GM20000 (cell line): ENCODE results near the gene GULP1.

ENCODE experiments used
- DNase-seq: peaks from one replicate; pipeline ENCODE4 v3.0.0; 2012; ENCODE audit warnings: low spot score
- TF ChIP-seq, protein P1 (sequence below): IDR thresholded peaks from 2 replicates; pipeline ENCODE4 v1.5.1; 2012; ENCODE audit warnings: mild to moderate bottlenecking, control low read depth; ENCODE audit errors: extremely low read depth, missing control alignments

Gene GULP1

DNA sequence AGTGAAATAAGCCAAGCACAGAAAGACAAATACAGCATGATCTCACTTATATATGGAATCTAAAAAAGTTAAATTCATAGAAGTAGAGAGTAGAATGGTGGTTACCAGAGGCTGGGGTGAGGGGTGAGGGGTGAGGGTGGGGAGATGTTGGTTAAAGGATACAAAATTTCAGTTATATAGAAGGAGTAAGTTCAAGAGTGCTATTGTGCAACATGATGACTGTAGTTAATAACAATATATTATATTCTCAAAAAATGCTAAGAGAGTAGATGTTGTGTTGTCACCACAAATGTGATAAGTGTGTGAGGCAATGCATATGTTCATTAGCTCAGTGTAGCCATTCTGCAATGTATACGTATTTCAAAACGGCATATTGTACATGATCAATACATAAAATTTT, 26.4 kb upstream of the GULP1 start:
- no peak for DNase-seq
- TF ChIP-seq, protein P1, sequence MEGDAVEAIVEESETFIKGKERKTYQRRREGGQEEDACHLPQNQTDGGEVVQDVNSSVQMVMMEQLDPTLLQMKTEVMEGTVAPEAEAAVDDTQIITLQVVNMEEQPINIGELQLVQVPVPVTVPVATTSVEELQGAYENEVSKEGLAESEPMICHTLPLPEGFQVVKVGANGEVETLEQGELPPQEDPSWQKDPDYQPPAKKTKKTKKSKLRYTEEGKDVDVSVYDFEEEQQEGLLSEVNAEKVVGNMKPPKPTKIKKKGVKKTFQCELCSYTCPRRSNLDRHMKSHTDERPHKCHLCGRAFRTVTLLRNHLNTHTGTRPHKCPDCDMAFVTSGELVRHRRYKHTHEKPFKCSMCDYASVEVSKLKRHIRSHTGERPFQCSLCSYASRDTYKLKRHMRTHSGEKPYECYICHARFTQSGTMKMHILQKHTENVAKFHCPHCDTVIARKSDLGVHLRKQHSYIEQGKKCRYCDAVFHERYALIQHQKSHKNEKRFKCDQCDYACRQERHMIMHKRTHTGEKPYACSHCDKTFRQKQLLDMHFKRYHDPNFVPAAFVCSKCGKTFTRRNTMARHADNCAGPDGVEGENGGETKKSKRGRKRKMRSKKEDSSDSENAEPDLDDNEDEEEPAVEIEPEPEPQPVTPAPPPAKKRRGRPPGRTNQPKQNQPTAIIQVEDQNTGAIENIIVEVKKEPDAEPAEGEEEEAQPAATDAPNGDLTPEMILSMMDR: no peak

DNA sequence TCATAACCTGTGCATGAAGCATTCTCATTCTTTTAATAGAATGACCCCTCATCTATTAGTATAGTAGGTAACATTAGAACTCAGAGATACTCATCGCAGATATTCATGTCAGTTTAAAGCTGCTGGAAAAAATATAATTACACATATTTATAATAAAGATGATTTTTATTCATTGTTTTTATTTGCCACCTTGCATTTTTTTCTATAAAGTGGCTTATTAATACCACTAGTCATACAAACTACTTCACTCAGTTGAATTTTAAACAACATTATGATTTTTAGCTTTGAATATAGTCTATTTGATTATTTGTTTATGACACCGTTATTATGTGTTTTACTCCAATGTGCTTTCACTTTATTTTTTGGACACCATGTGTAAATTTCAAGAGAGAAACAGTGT, 23.9 kb upstream of the GULP1 start:
- TF ChIP-seq, protein P1: no peak
- DNase-seq: no peak

DNA sequence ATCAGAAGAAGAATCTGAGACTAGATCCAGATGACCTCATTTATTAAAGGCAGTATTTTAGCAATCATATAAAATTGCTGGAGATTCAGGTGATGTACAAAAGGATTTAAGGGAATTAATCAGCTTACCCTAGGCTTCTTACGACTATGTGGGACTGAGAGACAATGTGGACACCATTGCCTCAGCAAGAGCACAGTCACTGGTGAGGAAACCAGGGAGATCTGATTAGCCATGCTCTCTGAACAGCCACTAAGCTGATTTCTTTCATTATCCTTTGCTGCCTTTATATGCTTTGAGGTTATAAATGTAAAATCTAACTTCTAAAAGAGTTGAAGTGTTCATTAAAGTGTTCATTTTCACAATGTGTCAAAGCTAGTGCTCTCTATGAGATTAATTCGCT, 22.7 kb upstream of the GULP1 start:
- TF ChIP-seq, protein P1: no peak
- no peak for DNase-seq

DNA sequence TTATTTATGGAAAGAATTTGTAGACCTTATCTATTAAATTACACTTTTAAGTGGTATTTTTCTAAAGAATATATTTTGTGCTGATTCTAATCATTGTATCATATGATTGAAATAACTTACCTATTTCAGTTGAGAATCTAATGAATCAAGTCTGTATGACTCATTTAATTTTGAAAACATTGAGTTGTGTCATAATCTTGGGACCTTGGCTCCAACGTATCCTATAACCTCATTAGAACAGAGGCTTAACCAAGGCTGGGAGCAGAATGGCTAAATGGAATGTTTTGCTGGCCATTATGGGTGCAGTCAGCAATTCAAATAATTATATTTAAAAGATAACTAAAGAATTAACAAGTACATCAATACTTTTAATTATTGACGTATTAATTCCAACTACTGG, 19.6 kb upstream of the GULP1 start:
- no peak for DNase-seq
- TF ChIP-seq, protein P1: no peak

DNA sequence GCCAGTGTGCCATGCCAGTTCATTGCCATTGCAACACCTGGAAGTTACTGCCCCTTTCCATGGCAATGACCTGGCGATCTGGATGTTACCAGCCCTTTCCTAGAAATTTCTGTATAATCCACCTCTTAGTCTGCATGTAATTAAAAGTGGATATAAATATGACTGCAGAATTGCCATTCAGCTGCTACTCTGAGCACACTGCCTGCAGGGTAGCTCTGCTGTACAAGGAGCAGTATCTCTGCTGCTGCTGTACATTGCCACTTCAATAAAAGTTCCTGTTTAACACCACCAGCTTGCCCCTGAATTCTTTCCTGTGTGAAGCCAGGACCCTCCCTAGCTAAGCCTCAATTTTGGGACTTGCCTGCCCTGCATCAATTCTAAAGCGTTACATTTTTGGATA, 17.4 kb upstream of the GULP1 start:
- TF ChIP-seq, protein P1: no peak
- DNase-seq: no peak

DNA sequence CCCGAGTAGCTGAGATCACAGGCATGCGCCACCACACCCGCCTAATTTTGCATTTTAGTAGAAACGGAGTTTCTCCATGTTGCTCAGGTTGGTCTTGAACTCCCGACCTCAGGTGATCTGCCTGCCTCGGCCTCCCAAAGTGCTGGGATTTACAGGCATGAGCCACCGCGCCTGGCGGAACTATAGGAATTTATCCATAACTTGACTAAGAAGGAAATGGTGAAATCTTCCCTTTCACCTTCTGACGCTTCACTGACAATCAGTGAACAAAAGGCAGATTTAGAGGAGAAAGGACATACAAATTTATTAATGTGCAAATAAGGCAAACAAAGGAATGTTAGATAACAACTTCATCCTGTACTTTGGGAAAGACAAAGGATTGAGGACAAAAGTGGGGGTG, 15.4 kb upstream of the GULP1 start:
- TF ChIP-seq, protein P1: no peak
- DNase-seq: no peak

DNA sequence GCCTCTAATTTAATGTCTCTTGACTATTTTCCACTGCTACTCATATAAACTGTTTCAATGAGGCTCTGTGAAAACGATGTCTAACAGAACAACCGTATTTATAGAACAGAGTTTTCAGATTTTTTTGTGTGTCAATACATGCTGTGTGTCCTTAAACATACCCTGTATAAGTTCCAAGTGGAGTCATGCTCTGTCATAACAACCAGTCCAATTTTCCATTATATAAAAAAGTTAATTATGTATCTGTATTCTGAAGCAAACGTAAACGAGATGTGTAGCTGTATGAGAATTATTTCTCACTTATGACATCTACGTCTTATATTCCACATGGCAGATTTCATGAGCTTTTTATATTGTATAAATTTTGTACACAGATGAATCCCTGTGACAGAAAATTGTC, 13.9 kb upstream of the GULP1 start:
- DNase-seq: no peak
- TF ChIP-seq, protein P1: no peak
